GM21825 (cell line): Measurements from ENCODE around the gene SMAD1.

Experiments
- ATAC-seq: cut with Tn5 transposase; IDR thresholded peaks from one replicate; pipeline ENCODE4 v1.9.1; 2021; ENCODE audit warnings: mild to moderate bottlenecking, moderate library complexity; ENCODE audit not compliant: unreplicated experiment

Gene SMAD1

DNA sequence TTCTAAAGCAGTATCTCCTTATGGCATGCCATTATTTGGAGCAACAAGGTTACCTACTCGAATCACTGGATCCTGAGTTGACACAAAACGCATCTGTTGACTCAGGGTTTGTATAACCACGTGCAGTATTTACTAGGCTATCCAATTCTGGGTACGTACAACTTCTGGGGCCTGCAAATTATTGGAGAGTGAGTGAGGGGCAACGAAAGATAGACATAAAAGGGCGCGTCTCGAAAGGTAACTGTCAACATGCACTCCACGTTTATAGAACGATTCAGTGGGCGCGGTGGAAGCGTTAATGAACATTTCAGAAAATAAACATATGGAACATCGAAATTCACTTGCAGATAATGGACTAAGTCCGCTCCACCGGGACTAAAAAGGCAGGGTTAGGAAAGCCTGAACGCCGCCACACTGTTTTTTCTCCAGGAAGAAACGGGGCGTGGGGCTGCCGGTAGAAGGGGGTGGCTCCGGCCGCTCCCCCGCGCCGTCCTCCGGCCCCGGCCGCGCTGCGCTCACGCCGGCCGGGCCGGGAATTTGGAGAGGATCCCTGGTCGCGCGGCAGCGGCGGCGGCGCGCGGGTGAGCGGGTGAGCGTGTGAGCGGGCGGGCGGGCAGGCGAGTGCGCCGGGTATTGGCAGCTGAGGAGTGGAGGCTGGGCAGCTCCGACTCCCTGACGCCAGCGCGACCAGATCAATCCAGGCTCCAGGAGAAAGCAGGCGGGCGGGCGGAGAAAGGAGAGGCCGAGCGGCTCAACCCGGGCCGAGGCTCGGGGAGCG is at the start of gene SMAD1:
Gene SMAD1 (plus strand): TSS at position 690 of the 778 bp plus-strand sequence. CDS start 32,761 bp downstream, outside the sequence.
- ATAC-seq: peak; percentile 59

DNA sequence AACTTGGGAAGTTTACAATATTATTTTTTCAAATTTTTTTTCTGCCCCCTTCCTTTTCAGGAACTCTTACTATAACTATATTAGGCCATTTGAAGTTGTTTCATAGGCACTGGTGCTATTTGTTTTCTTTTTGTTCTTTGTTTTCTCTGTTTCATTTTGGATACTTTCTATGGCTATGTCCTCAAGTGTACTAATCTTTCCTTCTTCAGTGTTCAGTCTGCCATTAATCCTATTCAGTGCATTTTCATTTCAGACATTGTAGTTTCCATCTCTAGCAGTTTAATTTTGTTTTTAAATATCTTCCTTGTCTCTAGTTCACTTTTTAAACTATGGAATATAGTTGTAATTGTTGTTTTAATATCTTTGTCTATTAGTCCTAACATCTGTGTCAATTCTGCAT is 48.0 kb upstream of the SMAD1 start:
- no peak for ATAC-seq

GRCh38 chr4:145435646-145436045 is 46.0 kb upstream of the SMAD1 start:
- no peak for ATAC-seq

DNA sequence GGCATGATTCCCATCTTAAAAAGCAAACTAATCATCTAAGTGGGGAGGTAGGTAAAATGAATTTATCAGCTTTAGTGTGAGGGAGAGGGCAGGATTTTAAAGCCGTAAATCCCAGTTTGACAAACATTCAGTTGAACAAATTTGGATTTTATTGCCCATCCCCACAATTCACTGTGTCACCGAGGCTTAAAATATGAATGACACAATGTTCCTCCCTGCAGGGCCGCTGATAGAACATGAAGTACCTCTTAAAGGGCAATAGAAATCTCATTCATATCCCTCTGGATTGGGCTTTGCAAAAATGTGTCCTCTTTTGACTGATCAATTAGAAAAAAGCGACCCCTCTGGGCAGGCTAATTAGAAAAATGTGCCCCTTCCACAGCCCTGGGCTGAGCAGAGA is 45.5 kb upstream of the SMAD1 start:
- ATAC-seq: no peak

GRCh38 chr4:145436796-145437195 is 44.9 kb upstream of the SMAD1 start:
- ATAC-seq: no peak

DNA sequence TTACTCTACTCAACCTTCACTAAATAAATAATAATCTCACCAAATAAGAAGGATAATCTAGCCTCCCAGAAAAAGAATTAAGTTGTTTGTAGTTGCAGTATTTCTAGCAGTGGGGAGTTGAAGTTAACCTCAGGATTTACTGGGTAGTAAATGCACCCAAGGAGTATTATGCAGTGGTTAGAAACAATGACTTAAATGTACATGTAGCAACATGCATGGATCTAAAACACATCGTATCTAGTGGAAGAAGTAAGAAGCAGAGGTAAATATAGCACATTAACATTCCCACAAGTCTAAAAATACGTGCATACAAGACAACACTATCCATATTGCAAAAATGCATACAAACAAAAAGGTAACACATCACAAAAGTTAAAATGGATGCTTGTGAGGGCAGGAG is 44.2 kb upstream of the SMAD1 start:
- ATAC-seq: no peak

GRCh38 chr4:145438298-145438697 is 43.4 kb upstream of the SMAD1 start:
- no peak for ATAC-seq

DNA sequence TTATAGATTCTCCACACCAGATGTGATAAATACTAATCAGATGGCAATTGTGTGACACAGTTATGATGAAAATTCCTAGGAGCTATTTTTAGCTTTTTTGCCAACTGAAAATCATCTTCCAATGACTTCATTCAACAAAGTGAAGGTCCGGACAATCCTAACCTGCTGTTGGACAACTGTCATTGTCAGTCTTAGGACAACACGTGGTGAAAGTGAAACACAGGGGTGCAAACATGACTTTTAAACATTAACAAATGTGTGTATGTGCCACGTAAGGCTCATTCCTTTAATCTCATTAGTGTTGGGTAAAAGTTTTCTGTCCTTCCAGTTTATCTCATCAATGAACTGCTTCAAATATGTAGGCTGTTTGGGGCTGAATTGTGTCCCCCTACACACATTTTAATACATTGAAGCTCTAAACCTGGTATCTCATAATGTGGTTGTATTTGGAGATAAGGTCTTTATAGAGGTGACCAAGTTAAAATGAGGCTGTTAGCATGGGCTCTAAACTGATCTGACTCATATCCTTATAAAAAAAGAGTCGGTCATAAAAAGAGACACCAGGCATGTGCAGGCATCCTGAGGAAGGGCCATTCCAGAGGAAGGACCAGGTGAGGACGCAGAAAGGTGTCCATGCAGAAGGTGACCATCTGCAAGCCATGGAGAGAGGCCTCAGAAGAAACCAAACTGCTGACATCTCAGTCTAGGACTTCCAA is 41.2 kb upstream of the SMAD1 start:
- no peak for ATAC-seq

- peak; percentile 64 for ATAC-seq
Observed at GRCh38 chr4:145446184-145446583, 35.5 kb upstream of the SMAD1 start.

DNA sequence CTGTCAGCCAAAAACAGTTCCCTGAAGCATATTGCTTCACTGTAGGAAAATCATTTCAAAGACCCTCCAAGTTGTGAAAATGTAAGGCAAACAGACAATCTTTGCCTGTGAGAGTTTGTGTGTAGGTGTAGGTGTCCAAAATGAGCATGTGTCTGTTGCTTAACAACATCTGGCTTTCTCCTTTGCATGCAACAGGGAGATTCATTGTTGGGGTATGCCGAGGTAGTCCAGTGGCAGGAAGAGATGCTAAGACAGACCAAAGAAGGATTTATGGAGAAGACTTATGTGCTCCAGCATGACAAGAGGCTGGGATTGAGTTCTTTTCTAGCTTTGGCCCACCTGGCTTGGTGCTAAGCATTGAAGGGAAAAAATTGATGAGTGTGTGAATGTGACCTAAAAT is 29.8 kb upstream of the SMAD1 start:
- ATAC-seq: no peak

DNA sequence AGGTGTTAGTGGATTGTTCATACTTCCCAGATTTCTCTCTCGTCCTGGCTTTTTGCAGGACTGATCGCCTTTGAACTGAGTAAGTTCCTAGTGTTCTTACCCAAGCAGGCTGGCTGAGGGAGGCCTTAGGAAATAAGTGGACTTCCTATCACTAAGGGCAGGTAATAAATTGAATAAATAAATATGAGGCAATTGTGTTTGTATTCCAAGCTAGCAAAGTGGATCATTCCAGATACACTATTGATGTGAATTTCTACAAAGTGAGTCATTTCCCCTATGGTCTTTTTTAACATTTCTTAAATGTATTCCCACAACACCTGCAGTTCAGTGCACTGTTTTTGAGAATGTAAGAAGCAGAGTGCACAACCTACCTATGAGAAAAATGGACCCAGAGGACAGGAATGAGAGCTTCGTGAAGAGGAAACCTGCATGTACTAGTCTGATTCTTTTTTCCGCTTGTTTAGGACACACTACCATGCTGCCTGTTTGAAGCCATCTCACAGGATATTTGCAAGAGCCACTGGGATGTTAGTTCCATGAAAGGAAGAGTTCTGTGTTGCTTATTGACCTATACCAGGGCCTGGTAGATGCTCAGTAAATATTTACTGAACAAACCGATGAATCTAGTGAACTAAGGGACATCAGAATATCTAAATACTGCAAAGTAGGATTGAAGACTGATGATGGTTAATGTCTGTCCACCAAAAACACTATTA is 29.0 kb upstream of the SMAD1 start:
- no peak for ATAC-seq

GRCh38 chr4:145453163-145453520 is 28.5 kb upstream of the SMAD1 start:
- ATAC-seq: no peak

DNA sequence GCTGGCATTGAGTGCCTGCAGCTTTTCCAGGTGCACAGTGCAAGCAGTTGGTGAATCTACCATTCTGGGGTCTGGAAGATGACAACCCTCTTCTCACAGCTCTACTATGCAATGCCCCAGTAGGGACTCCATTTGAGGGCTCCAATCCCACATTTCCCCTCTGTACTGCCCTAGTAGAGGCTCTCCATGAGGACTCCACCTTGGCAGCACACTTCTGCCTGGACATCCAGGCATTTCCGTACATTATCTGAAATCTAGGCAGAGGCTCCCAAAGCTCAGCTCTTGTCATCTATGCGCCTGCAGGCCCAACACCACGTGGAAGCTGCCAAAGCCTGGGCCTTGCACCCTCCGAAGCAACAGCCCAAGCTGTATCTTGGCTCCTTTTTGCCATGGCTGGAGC is 8.4 kb upstream of the SMAD1 start:
- ATAC-seq: no peak

- ATAC-seq: no peak
Observed at GRCh38 chr4:145480257-145480656, 1.4 kb upstream of the SMAD1 start.

- no peak for ATAC-seq
Observed at GRCh38 chr4:145481942-145482208, 222 bp downstream of the SMAD1 start.

- peak; percentile 35 for ATAC-seq
Observed at GRCh38 chr4:145482209-145483037, 770 bp downstream of the SMAD1 start.

- ATAC-seq: no peak
Observed at GRCh38 chr4:145483514-145483913, 1.9 kb downstream of the SMAD1 start.

DNA sequence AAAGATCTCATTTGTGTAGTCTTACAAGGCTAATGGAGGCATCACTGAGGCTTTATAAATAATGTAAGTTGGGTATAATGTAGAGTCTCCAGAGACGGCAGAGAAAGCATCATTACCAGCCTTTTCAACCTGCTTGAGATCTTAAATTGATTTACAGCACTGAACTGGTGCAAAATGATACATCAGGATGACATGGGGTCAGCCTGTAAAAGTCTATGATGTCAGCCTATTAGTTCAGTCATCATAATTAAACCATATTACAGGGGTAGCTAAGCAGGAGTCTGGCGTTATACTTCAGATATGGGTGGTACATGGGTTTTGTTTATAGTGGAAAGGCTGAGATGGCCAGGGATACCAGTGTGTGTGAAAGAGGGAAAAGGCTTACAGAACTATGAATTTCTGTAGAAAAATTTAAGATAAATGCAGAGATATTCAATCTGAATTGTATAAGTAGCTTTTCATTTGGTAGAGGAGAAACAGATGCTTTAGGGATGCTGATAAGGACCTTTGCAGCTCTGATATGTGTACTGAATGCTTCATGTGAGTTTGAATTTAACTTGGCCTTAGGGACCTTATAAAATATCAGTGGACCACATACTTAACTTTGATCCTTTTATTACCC is 2.7 kb downstream of the SMAD1 start:
- no peak for ATAC-seq

DNA sequence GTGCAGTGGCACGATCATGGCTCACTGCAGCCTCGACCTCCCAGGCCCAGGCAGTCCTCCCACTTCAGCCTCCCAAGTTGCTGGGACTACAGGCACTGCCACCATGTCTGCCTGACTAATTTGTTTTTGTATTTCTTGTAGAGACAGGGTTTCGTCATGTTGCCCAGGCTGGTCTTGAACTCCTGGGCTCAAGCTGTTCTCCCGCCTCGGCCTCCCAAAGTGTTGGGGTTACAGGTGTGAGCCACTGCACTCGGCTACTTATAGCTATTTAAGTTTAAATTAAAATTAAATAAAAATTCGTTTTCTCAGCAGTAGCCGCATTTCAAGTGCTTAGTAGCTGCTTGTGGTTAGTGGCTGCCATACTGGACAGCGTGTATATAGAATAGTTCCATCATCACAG is 3.5 kb downstream of the SMAD1 start:
- no peak for ATAC-seq

- no peak for ATAC-seq
Observed at GRCh38 chr4:145486603-145487002, 5.0 kb downstream of the SMAD1 start.

DNA sequence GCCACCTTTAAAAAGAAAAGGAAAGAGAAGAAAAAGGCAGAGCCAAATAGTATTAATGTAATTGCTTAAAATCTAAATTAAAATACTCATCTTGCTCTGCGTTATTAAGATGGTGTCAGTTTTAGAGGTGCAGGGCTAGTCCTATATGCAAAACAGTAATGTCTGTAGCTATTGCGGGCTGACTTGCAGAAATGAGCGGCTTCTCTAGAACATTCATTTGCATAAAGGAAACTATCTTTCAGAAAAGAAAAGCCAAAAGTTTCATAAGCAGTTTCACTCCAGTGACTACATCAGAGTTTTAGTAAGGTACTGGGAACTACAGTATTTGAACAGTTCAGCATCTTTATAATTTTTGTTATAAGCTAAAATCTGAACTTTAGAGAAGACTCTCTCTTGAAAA is 6.0 kb downstream of the SMAD1 start:
- ATAC-seq: peak; percentile 98
